Measurements from ENCODE around the gene DNAH10.
"Not testable (repeated sequence)": the region's sequence is repeated elsewhere in the genome, so short reads cannot be mapped to it uniquely, and the experiment has no call there.

The DNAH10 gene

GRCh38 chr12:123911672-123912409 is 149.7 kb downstream of the DNAH10 start:
- DNase-seq: not testable (repeated sequence)

GRCh38 chr12:123912415-123913380 is 150.6 kb downstream of the DNAH10 start:
- DNase-seq: peak; percentile 50

GRCh38 chr12:123914726-123915333 is 152.7 kb downstream of the DNAH10 start:
- DNase-seq: no peak

GRCh38 chr12:123916729-123917128 is 154.6 kb downstream of the DNAH10 start:
- DNase-seq: no peak

GRCh38 chr12:123917337-123917850 is 155.3 kb downstream of the DNAH10 start:
- DNase-seq: no peak

- DNase-seq: no peak
Measured at GRCh38 chr12:123919980-123920360, 157.9 kb downstream of the DNAH10 start.

GRCh38 chr12:123923038-123923437 is 160.9 kb downstream of the DNAH10 start:
- DNase-seq: no peak

GRCh38 chr12:123923927-123924326 is 161.8 kb downstream of the DNAH10 start:
- DNase-seq: no peak

- no peak for DNase-seq
Measured at GRCh38 chr12:123924539-123924938, 162.4 kb downstream of the DNAH10 start.

- no peak for DNase-seq
Measured at GRCh38 chr12:123928274-123928865, 166.3 kb downstream of the DNAH10 start.

- no peak for DNase-seq
Measured at GRCh38 chr12:123928897-123929296, 166.8 kb downstream of the DNAH10 start.

GRCh38 chr12:123929946-123930583 is 168.0 kb downstream of the DNAH10 start:
- no peak for DNase-seq

GRCh38 chr12:123931686-123932321 is 169.7 kb downstream of the DNAH10 start:
- DNase-seq: no peak

GRCh38 chr12:123933214-123933613 is 171.1 kb downstream of the DNAH10 start:
- no peak for DNase-seq

GRCh38 chr12:123934016-123934620 is 172.0 kb downstream of the DNAH10 start:
- DNase-seq: no peak

- no peak for DNase-seq
Measured at GRCh38 chr12:123934829-123935228, 172.7 kb downstream of the DNAH10 start.

- DNase-seq: no peak
Measured at GRCh38 chr12:123935956-123936355, 173.9 kb downstream of the DNAH10 start.

- DNase-seq: no peak
Measured at GRCh38 chr12:123936471-123936870, 174.4 kb downstream of the DNAH10 start.

GRCh38 chr12:123936956-123937706 is 175.0 kb downstream of the DNAH10 start:
- DNase-seq: no peak

Data from NCI-H345 (cell line).